GM21526 (cell line): Measurements from ENCODE around the gene RIPOR3.
"Not testable (repeated sequence)": the region's sequence is repeated elsewhere in the genome, so short reads cannot be mapped to it uniquely, and the experiment has no call there.

ENCODE experiments used
- ATAC-seq: cut with Tn5 transposase; IDR thresholded peaks from one replicate; pipeline ENCODE4 v1.9.1; 2021; ENCODE audit warnings: moderate library complexity; ENCODE audit not compliant: unreplicated experiment, low FRiP score

The RIPOR3 gene

DNA sequence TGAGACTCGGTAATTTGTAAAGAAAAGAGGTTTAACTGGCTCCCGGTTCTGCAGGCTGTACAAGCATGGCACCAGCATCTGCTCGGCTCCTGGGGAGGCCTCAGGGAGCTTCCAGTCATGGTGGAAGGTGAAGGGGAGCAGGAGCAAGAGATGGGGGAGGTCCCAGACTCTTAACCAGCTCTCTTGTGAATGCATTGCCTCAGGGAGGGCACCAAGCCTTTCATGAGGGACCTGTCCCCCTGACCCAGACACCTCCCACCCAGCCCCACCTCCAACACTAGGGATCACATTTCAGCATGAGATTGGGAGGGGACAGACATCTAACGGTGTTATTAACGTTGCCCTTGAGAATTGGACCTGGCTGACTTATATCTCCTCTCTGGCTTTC is 112.6 kb downstream of the RIPOR3 start:
- ATAC-seq, result no peak

DNA sequence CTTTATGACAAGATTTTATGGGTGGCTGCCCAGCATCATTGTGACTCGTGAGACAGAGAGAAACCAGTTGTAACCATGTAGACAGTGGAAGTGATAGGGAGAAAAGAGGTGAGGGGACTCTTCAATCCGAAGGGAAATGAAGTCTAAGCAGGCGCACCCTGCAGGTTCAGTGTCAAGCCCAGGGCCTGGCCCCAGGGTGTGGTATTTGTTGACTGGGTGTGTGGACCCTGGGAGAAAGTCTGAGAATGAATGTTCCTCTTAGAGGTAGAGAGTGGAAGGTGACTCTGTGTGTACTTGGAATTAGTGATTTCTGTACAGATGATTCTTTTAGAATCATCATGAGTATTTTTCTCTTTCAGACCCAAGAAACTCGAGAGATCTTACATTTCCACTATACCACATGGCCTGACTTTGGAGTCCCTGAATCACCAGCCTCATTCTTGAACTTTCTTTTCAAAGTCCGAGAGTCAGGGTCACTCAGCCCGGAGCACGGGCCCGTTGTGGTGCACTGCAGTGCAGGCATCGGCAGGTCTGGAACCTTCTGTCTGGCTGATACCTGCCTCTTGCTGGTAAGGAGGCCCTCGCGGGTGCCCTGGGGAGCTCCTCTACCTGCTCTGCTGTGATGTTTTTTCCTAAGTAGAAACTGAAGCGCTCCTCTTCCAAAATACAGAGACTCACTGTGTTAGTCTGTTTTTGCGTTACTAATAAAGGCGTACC is 113.1 kb downstream of the RIPOR3 start:
- no peak for ATAC-seq

DNA sequence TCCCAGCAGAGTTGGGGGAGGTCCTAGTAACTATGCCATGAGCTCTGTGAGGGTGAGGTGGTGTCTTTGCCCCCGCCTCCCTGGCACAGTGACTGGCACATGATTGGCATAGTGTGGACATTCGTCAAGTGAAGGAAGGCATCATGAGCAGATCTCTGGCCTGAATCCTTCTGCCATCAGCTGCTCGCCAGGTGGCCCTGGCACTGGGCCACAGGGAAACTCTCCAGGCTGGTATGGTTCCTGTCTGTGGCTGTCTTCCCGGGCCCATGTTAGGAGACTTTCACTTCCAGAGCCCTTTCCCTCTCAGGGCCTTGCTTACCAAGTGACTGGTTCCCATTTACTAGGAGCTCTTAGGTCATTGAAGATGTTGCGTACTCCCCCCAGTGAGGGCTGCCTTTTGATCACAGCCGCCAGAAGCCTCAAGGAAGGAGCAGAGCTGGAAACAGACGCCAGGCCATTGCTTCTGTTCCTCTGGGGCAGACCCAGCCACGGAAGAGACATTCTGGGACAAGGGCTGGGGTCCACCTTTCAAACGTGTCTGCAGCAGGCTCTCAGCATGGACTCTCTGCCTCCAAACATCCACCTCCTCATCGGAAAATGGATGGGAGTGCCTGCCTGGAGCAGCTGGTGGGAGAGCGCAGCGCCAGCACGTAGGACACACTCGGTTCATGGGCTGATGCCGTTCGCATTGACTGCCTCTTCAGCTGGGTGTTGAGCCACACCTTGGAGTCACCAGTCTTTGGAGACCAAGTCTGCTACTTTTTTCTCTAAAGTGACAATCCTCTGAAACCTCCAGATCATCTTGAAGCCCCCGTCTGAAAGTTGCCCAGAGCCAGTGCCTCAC is 113.9 kb downstream of the RIPOR3 start:
- no peak for ATAC-seq

DNA sequence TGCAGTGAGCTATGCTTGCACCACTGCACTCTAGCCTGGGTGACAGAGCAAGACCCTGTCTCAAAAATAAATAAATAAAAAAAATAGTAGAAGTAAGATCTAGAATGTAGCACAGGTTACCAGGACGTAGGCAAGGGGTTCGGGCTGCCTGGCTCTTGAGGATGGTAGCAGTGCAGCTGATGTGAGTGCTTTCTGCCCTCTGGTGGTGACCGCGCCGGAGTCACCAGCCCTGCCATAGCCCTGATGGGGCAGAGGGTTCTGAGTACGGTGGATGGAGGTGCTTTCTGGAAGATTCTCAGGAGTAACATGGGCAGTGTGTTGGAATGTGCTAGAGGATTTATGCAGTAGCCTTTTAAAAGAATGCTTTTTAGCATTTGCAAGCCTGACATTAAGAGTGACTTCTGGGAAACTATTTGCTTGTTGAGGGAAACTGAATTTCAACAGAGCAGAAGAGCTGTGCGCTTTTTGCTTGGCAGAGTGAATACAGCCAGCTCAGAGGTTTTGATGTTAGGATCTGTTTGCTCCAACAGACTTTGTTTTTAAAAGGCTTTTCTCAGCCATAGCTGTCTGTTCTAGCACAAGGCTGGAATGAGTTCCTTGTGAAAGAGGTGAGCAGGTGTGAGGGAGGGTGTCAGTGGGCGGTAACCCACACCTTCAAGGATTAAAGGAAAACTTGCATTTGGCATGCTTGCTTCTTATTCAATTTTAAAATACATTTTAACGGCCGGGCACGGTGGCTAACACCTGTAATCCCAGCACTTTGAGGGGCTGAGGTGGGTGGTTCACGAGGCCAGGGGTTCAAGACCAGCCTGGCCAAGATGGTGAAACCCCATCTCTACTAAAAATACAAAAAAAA is 115.2 kb downstream of the RIPOR3 start:
- ATAC-seq, result no peak

DNA sequence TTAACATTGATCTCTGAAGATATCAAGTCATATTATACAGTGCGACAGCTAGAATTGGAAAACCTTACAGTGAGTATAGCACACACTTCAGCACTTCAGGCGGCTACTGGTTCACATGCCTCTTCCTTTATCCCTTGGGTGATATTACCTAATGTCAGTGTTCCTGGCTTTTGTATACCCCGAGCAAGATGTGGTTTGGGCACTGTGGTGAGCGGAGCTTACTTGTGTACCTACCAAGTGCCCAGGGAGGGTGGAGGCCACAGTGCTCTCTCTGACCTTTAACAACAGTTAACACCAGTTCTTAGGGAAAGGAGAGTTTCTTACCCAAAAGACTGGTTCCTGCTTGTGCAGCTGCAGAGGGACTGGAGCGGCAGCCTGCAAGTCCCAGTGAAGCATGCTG is 116.8 kb downstream of the RIPOR3 start:
- ATAC-seq, result no peak

DNA sequence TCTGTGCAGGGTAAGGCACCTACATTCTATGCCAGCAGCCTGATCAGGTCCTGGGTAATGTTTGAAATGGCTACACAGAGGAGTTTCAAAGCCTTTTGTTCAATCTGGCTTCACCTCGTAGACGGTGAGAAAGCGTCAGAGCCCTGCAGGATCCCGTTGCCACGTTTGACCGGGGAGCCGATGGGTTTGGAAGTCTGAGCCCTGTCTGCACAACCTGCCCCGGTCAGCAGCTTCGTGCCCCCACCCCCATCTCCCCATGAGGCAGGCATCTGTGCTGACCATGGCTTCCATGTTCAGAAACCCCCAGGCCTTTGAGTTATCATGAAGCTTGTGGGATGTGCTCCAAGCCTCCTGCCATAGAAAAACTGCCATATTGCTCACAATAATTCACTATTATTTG is 117.2 kb downstream of the RIPOR3 start:
- no peak for ATAC-seq

DNA sequence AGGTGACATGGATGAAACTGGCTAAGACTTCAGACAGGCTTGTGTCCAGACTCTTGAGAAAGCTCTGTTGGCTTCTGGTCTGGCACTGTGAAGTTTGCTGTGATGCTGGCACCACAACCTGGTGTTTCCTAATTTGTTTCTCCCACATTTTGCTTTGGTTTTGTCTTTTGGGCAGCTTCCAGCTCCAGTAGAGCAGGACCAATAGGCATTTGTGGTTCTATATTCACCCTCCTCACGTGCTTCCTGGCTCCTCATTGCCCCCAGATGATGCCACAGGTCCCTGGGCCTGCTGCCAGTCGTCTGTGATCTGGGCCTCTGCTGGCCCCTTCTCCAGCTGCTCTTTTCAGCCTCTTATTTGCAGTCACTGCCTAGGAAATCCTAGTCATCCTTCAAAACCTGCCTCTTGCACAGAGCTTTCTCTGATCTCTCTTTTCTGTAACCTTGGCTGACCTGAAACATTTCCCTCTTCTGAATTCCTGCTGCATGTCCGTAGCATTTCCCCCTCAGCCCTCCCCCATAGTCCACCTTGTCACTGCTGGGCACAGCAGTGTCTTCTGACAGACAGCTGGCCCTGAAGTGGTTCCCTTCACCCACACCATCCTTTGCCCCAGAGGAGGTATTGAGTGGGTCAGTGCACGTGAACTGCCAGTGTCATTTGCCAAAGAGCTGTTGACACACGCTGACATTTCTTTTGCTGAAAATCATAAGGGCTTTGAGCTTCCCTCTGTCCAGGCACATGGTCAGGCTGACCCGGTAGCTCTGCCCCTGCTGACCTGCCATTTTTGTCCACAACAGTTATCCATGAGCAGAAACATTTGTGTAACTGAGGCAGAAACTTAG is 118.2 kb downstream of the RIPOR3 start:
- no peak for ATAC-seq

DNA sequence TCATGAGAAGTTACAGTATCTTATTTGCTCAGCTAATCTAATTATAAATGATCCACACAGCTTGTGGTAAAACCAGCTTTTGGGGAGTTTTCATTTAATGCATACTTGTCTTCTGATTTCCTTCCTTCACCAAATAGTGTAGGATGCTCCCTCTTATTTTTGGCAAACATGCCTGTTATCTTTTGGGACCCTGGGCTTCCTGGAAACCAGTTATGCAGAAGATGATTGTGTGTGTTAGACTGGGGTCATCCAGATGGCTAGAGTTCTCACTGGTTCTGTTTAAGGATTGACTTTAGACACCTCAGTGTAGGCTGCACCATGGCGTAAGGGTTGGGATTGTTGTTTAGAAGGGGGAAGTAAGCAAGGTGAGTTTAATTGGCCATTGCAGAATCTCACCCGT is 119.9 kb downstream of the RIPOR3 start:
- ATAC-seq, result no peak

DNA sequence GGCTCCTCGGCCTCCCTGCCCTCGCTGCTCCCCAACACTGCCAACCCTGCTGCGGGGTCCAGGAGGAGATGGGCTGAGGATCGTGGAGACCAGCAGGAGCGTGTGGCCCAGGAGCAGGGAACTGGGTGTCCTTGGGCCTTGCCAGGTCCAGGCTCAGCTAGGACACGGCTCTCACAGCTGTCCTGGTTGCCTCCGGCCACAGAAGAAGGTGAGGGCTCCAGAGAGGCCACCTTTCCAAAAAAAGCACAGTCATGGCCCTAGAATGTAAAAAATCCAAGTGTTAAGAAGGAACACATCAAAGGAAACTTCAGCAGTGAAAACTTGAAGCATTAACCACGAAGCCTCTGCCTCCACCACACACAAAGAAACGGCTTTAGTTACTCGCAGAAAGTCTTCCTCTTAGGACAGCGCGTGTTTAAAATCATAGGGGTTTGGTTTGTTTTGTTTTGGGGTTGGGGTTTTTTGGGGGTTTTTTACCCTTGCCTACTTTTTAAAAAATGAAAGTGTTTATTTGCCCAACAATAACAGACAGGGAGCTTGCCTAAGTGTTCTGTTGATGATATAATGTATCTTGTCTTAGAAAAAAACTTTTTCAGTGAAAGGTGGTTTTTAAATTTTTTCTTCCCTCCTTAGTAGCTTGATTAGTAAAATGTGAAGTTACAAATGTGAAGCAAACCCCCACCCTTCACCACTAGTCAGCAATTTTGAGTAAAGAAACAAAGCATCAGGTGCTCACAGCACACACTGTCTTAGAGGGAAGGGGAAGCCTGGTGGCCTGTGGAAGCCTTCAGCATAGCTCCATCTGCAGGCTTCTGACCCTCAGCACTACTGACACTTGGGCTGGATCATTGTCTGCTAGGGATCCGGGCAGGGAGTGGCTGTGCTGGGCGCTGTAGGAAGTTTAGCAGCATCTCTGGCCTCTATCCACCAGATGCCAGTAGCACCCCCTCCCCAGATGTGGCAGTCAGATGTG is 121.2 kb downstream of the RIPOR3 start:
- no peak for ATAC-seq

DNA sequence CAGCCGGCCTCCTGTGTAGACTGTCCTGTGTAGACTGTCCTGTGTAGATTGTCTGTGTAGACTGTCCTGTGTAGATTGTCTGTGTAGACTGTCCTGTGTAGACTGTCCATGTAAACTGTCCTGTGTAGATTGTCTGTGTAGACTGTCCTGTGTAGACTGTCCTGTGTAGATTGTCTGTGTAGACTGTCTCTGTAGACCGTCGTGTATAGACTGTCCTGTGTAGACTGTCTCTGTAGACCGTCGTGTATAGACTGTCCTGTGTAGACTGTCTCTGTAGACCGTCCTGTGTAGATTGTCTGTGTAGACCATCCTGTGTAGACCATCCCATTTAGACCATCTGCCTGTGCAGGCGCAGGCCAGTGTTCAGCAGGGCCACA is 121.9 kb downstream of the RIPOR3 start:
- not testable (repeated sequence) for ATAC-seq

DNA sequence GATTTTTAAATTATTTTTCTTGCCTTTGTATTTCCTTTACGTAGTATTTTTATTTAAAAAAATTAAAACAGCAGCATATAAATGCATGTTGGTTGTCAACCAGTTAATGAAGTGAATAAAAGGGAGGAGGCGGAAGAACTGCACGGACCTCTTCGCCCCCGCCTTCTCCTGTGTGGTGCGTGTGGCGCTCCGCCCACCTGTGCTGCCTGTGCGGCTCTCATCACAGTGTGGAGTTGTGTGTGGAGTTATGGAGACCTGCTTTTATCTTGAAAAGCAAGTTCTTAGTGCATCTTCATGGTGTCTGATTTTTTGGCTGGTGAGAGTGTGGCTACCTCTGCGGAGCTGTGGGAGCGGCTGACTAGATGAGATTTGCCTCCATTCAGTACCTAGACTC is 122.8 kb downstream of the RIPOR3 start:
- ATAC-seq, result no peak

DNA sequence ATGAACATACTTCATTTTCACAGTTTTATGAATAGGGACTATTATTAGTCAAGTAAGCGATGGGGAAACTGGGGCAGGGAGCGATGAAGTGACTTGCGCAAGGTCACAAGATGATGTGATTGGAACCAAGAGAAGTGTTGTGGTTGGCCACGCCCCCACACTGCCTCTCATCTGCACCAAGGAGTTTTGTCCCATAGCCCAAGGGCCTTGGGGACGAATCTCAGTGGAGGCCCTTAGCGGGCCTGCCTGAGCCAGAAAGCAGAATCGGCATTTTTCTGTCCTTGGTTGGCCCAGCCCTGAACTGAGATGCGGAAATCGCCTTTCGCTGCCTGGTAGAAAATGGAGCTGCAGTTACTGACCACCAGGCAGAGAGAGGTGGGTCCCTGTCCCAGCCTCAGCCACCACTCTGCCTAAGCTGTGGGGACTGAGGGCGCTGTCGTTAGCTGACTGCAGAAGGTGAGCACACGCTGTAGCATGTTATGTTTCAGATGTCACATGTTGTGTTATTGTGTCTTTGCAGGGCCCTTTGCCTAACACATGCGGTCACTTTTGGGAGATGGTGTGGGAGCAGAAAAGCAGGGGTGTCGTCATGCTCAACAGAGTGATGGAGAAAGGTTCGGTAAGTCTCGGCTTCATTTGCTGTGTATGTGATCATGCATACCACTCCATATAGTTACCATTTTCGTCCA is 123.3 kb downstream of the RIPOR3 start:
- no peak for ATAC-seq

DNA sequence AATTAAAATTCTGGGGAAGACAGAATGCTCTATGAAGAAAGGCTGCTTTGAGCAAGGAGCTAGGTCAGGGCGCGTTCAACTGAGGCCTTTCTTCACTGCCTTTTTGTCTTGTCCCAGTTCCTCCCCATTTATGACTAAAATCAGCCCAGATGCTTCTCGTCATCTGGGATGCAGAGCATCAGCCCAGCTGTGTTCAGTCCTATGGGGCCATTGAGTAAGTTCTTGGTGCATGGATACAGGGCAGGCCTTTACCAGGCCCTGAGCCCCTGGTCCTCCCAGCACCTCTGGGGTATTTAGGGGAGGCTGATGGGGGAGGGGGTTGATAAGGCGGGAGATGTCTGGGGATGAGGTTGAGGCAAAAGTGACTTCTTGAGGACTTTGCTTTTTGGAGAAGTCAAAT is 125.5 kb downstream of the RIPOR3 start:
- ATAC-seq, result no peak

DNA sequence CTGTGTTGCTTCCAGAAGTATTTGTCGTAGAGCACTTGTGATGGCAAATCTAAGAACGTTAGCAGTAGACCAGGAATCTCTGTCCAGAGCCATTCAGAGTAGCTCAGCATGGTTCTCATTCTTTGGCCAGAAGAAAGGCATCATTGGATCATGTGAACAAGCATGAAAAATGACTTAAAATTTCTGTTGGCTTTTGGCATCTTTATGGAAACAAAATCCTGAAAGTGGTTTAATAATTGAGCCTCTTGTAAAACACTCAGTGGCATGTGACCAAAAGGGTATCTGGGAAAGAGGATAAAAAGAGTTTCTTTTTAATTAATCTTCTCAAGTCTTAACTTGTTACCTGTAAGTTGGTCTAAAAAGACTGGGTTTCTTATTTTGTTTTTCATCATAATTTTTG is 126.0 kb downstream of the RIPOR3 start:
- no peak for ATAC-seq

DNA sequence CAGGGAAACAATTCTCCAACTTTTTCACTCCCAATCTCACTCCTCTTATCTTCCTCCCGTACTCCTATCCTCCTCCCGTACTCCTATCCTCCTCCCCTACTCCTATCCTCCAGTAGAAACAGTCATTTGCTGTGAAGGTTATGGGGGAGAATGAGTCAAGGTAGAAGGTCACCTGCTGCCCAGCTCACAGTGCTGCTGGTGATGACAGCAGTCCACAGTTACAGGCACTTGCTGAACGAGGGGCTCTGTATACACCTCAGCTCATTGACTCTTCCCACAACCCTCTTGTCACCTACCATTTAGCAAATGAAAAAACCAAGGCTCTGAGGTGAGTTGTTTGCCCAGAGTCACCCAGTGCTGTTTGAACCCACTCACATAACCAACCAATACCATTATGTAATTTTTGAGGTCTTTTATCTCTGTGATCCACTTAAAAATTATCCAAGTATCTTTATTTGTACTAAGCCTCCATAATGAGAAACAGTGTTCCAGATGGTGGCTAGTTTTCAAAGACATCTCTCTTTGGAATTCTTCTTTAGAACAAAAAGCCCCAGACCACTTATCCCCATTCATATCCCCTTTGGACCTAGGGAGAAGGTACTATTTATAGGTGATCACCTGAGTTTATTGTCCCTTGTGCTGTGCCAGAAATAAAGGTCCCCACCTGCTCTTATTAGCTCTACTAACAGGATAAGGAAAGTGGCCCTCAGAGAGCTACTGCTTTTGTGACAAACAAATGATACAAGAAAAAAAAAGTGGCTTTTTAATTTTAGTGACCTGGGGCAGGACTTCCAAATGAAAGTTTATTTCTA is 128.0 kb downstream of the RIPOR3 start:
- ATAC-seq, result no peak

DNA sequence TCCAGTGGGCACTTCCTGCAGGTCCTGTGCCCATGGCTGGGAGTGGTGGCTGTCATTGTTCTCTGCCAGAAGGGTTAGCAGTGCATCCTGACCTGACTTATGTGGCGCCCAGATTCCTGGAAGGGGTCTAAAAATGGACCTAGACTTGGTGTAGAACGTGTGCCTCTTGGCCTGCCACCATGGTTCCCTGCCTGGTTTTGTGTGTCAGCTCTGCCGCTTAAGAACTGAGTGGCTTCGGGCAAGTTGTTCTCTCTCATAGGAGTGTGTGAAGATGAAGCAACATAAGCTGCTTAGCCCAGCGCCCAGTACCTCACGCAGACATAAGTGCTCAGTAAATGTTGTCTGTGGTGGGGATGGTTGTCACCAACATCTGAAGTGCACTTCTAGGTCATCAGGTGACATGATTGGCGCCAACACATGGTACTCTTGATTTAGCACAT is 129.1 kb downstream of the RIPOR3 start:
- no peak for ATAC-seq

DNA sequence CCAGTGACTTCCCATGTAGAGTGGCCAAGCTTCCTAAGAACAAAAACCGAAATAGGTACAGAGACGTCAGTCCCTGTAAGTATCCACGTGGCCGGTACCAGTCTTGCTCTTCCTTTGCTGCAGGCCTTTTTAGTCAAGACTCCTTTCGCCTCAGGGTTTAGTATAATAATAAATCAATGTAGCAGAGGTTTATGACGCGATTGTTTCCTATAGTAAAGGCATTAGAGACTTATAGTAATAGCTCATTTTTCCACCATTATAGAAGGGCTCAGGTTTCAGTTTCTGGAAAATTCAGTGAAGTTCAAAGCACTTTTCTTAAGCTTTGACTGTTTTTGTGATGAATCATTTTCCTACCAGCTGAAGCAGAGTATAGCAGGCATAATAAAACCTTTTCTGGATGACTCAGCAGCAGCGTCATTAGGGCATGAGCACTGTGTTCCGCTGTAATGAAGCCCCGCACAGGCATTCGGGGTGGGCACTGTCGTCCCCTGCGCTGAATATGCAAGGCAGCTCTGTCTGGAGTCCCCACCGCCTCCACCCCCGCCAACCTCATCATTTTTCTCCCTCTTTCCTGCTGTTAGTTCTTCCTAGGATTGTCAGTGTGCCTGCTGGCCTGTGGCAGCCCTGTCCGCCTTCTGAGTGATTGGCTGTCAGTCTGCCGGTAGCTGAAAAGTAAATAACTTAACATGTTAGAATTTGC is 129.8 kb downstream of the RIPOR3 start:
- ATAC-seq, result no peak
